ENCODE results near the gene NOP10. TPM values are rescaled to one million over a fixed set of nuclear protein-coding genes. Genes with fewer than 3 reads are reported as not detected.

NOP10 gene
- total RNA-seq, 4 donors from 2014 or later = 41.1 to 166 (median 152) TPM

DNA sequence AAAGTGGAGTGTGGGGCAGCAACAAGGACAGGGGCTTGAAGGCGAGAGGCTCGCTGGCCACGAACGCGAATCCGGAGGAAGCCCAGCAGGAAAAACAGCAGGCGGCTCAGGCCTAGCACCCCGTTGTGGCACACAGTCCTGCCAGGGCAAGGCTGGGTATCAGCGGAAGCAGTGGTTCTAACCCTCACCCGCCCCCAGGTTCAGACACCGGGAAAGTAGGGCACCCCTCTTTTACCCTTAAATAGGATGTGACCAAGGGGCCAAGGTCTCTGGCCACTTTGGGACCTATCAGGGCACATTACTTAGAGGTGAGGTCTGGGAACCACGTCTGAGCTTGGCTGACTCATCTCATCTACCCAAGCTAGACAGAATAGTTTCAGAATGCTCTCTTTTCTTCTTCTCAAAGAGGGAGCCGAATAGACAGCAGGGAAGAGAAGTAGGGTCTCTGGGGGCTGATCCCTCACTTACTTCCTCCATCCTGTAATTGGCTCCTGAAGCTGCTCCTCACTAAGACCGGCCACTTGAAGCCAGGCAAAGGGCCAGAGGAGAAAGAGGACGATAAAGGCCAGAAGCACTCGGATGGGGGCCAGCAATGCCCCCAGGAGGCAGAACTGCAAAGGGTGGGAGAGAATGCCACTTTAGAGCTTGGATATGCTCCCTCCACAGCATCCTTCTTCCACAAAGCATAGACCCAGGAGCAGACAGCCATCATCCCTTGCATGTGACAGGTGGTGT lies 22.3 kb upstream of the NOP10 start:
- no peak for DNase-seq

GRCh38 chr15:34364041-34364440 lies 21.1 kb upstream of the NOP10 start:
- WGBS, 2 donors (ENCODE audit: low coverage in 1 of 2) = 94% methylated on average over 8 of the region's 8 CpGs; no CpG with 5 or more reads in 1 of the 2 donors
- intact Hi-C loops (cut with DNase I; ENCODE audit: low total_unique reads) (loop anchor here (10.0 kb wide), 1 partner anchor 119 kb away; no protein-coding TSS in a partner anchor), in situ Hi-C loops (cut with MboI; ENCODE audit: low pct_ligation_motif_present in 1 of 4, low pct_unique_long_range_greater_than_20kb in 1 of 4, low sequenced_read_pairs in 3 of 4) (loop anchor here (10.0 to 25.0 kb wide), 4 partner anchors 119 to 277 kb away; partner anchors contain the start of genes EMC4 (in 1 of the 4), EMC7 (in 1 of the 4) and PGBD4 (in 1 of the 4))
- Histone ChIP-seq H3K27me3 (no peaks in the 10 kb centered on the region), H3K4me3 (no peak overlapping the region), H3K4me1 (peaks cover 5 to 79% (median 43%) of the 10 kb centered on the region in 4 donors), H3K36me3 (peaks cover 0 to 11% (median under 1%) of the 10 kb centered on the region in 4 donors), H3K27ac (peak overlapping the region; percentile 82 to 99 (median 90)), H3K9me3 (no peaks in the 10 kb centered on the region)
- DNase-seq = no peak
- TF ChIP-seq POLR2A (IDR thresholded peaks at IDR 0.05) (no peak), EP300 (IDR thresholded peaks at IDR 0.05; ENCODE audit: low read depth) (no peak), POLR2AphosphoS5 (IDR thresholded peaks at IDR 0.05) (no peak)
- TF ChIP-seq, protein P1, sequence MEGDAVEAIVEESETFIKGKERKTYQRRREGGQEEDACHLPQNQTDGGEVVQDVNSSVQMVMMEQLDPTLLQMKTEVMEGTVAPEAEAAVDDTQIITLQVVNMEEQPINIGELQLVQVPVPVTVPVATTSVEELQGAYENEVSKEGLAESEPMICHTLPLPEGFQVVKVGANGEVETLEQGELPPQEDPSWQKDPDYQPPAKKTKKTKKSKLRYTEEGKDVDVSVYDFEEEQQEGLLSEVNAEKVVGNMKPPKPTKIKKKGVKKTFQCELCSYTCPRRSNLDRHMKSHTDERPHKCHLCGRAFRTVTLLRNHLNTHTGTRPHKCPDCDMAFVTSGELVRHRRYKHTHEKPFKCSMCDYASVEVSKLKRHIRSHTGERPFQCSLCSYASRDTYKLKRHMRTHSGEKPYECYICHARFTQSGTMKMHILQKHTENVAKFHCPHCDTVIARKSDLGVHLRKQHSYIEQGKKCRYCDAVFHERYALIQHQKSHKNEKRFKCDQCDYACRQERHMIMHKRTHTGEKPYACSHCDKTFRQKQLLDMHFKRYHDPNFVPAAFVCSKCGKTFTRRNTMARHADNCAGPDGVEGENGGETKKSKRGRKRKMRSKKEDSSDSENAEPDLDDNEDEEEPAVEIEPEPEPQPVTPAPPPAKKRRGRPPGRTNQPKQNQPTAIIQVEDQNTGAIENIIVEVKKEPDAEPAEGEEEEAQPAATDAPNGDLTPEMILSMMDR (IDR thresholded peaks at IDR 0.05) = no peak

More for the DNA sequence above, 22.3 kb upstream of the NOP10 start:
- Histone ChIP-seq H3K27me3 (no peaks in the 10 kb centered on the region), H3K9me3 (no peaks in the 10 kb centered on the region), H3K4me1 (peaks cover 5 to 68% (median 38%) of the 10 kb centered on the region in 4 donors), H3K4me3 (peak overlapping the region in 3 of 4 donors; percentile 72 to 95 (median 90)), H3K27ac (peak overlapping the region; percentile 98 to 100 (median 99)), H3K36me3 (peaks cover 0 to 9% (median 0%) of the 10 kb centered on the region in 4 donors)
- TF ChIP-seq EP300 (IDR thresholded peaks at IDR 0.05; ENCODE audit: low read depth) (no peak), POLR2AphosphoS5 (IDR thresholded peaks at IDR 0.05) (no peak), POLR2A (IDR thresholded peaks at IDR 0.05) (no peak)
- TF ChIP-seq, protein P1 (IDR thresholded peaks at IDR 0.05) = no peak
- in situ Hi-C loops (cut with MboI; ENCODE audit: low pct_ligation_motif_present in 1 of 4, low pct_unique_long_range_greater_than_20kb in 1 of 4, low sequenced_read_pairs in 3 of 4) = loop anchor here (10.0 to 25.0 kb wide), 4 partner anchors 120 to 278 kb away; partner anchors contain the start of genes EMC4 (in 1 of the 4), EMC7 (in 1 of the 4) and PGBD4 (in 1 of the 4)
- intact Hi-C loops (cut with DNase I; ENCODE audit: low total_unique reads) = loop anchor here (10.0 kb wide), 1 partner anchor 120 kb away; no protein-coding TSS in a partner anchor
- whole genome bisulfite sequencing, 2 donors (ENCODE audit: low coverage in 1 of 2) = 68 to 76% methylated on average over 3 to 16 of the region's 16 CpGs

DNA sequence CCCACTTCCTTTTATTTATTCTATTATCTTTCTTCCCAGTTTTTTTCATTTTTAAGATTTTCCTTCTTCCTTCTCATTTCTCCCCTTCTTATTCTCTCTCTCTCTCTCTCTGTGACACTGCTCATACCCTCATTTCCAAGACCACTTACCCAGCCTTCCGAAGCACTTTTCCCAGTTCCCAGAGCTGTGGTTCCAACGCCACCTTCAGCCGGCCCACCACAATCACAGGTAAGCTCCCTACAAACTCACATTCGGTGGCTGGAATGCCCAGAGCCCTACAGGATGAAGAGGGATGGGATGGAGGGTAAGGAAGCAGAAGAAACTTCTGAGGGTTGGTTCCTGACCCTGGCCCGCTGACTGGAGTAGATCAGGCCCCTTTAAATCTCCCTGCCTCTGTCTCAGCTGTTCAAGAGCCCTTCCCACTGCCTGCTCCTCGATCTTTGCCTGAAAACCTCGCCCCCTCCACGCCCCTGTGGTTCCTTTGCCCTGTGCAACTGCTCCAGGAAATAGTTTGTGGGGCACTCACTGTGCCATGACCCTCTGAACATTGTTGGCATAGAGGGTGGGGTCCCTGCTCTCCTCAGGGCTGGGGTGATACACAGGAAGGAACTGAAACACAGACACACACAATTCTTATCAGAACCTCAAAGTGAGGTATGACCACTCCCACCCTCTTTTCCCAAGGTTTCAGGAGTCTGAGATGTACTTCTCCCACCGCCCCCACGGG lies 19.3 kb upstream of the NOP10 start:
- in situ Hi-C loops (cut with MboI; ENCODE audit: low pct_ligation_motif_present in 1 of 4, low pct_unique_long_range_greater_than_20kb in 1 of 4, low sequenced_read_pairs in 3 of 4) (loop anchor here (10.0 to 25.0 kb wide), 4 partner anchors 117 to 275 kb away; partner anchors contain the start of genes EMC4 (in 1 of the 4), EMC7 (in 1 of the 4) and PGBD4 (in 1 of the 4)), intact Hi-C loops (cut with DNase I; ENCODE audit: low total_unique reads) (loop anchor here (10.0 kb wide), 1 partner anchor 117 kb away; no protein-coding TSS in a partner anchor)
- peak; percentile 87 for DNase-seq
- H3K27ac ChIP-seq = peak overlapping the region; percentile 82 to 99 (median 90)
- WGBS, 2 donors (ENCODE audit: low coverage in 1 of 2) = 46 to 64% methylated on average over 4 to 10 of the region's 10 CpGs
- H3K4me3 ChIP-seq = peak overlapping the region in 1 of 4 donors; percentile 21
- H3K9me3 ChIP-seq = no peaks in the 10 kb centered on the region
- peaks cover 0 to 21% (median 7%) of the 10 kb centered on the region in 4 donors for H3K36me3 ChIP-seq
- H3K27me3 ChIP-seq = no peaks in the 10 kb centered on the region
- H3K4me1 ChIP-seq = peaks cover 5 to 69% (median 33%) of the 10 kb centered on the region in 4 donors
- TF ChIP-seq EP300 (IDR thresholded peaks at IDR 0.05; ENCODE audit: low read depth) = peak; percentile 82
- peak; percentile 11 to 91 (median 77) for TF ChIP-seq POLR2AphosphoS5 (IDR thresholded peaks at IDR 0.05)
- TF ChIP-seq POLR2A (IDR thresholded peaks at IDR 0.05) = peak; percentile 78
- TF ChIP-seq, protein P1 (IDR thresholded peaks at IDR 0.05) = no peak
